Activated naive CD8-positive, alpha-beta T cell treated with anti-CD3 and anti-CD28 coated beads, Interleukin-2, amount 50 U/mL, for 24 hours (primary cell): ENCODE results near the gene TH.

Experiments used
- ATAC-seq: fragments of 150-1000 bp; cut with Tn5 transposase; one replicate; pipeline ENCODE4 v1.10.0; 2021
- DNase-seq: peaks from one replicate; pipeline ENCODE4 v3.0.0; 2021
- H3K27ac Mint-ChIP-seq: one replicate; pipeline ENCODE4 v1.8.0; 2021; ENCODE audit warnings: mild to moderate bottlenecking, mixed read lengths
- H3K27me3 Mint-ChIP-seq: one replicate; pipeline ENCODE4 v1.8.0; 2021; ENCODE audit warnings: mixed read lengths
- H3K36me3 Mint-ChIP-seq: one replicate; pipeline ENCODE4 v1.8.0; 2021; ENCODE audit warnings: low read depth, mixed read lengths
- H3K4me1 Mint-ChIP-seq: one replicate; pipeline ENCODE4 v1.8.0; 2021; ENCODE audit warnings: mixed read lengths
- H3K4me3 Mint-ChIP-seq: one replicate; pipeline ENCODE4 v1.8.0; 2021; ENCODE audit warnings: mild to moderate bottlenecking, moderate library complexity, mixed read lengths
- H3K9me3 Mint-ChIP-seq: one replicate; pipeline ENCODE4 v1.8.0; 2021; ENCODE audit warnings: mixed read lengths

The TH gene

DNA sequence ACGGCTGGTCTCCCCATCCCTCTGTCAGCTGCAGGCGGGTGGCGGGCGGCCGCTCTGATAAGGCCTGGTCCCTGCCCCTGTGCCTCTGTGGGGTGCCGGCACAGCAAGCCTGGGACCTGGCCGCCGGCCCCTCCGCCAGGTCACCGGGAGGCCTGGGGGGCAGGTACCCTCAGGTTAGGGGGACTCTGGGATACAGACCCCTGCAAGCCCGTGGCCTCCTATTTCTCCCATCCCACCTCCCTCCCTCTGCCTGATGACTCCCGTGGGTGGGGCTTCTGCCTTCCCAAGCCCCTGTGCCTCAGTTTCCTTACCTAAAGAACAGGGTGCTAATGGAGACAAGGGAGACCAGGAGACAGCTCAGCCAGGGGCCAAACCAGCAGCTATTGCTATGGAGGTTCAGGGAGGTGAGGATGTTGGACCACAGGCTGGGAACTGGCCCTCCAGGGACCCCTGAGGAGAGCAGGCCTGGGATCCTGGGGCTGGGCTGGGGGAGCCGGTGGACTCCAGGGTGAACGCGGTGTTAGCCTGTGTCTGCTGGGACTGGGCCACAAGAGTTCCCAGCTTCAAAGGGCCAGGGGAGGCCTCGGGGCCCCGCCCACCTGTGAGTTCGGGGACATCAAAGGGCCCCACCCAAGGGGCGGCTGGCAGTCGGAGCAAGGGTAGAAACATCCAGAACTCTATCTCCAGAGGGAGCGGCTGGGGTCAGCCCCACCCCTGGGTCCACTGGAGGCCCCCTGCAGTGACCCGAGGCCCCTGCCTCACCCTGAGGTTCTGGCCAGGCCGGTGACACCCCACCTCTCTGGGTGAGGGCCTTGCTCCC is 32.0 kb upstream of the TH start:
- ATAC-seq (no peak), DNase-seq (no peak)
- H3K9me3 Mint-ChIP-seq: no peaks in the 10 kb centered on the region
- no peaks in the 10 kb centered on the region for H3K36me3 Mint-ChIP-seq
- H3K4me1 Mint-ChIP-seq: no peaks in the 10 kb centered on the region
- no peak overlapping the region for H3K4me3 Mint-ChIP-seq
- H3K27me3 Mint-ChIP-seq: no peaks in the 10 kb centered on the region
- no peak overlapping the region for H3K27ac Mint-ChIP-seq

GRCh38 chr11:2202900-2203439 is 31.4 kb upstream of the TH start:
- H3K27ac Mint-ChIP-seq: no peak overlapping the region
- no peak overlapping the region for H3K4me3 Mint-ChIP-seq
- DNase-seq (no peak), ATAC-seq (no peak)
- H3K27me3 Mint-ChIP-seq: no peaks in the 10 kb centered on the region
- H3K4me1 Mint-ChIP-seq: no peaks in the 10 kb centered on the region
- H3K9me3 Mint-ChIP-seq: no peaks in the 10 kb centered on the region
- H3K36me3 Mint-ChIP-seq: no peaks in the 10 kb centered on the region

DNA sequence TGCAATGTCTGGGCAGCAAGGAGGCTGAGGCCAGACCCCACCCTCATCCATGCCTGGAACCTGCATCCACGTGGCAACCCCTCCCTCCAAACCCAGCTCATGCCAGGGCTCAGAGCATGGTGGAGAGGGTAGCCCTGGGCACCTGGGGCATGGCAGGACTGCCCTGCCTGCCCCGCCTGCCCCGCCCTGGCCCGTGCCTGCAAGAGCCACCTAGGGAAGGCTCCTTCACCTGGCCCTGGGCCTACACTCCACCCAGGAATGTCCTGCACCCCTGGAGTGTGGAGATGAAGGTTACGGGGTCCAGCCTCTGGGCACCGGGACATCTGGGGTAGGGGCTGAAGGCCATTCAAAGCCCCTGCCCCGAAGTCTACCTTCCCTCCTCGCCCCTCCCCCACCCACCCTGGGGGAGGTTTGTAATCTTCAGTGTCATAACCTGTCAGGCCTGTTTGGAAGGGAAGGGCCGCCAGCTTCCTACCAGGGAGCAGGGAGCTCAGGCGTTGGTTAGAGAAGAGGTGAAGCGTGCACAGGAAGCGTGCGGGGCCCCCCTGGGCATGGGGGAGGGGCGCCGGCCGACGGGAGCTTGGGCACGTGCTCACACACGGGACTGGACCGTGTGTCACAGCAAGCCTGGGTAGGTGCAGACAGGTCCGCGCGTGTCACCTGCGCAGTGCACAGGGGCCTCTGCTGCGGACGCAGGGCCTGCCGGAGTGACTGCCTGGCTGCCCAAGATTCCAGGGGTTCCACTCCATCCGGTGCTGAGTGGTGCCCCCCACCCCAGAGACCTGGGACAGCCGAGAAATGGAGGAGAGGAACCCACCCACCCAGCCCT is 30.7 kb upstream of the TH start:
- no peaks in the 10 kb centered on the region for H3K27me3 Mint-ChIP-seq
- no peak for ATAC-seq
- H3K9me3 Mint-ChIP-seq: no peaks in the 10 kb centered on the region
- no peak for DNase-seq
- H3K36me3 Mint-ChIP-seq: no peaks in the 10 kb centered on the region
- no peak overlapping the region for H3K27ac Mint-ChIP-seq
- no peak overlapping the region for H3K4me3 Mint-ChIP-seq
- no peaks in the 10 kb centered on the region for H3K4me1 Mint-ChIP-seq

- Mint-ChIP-seq H3K27ac (no peak overlapping the region), H3K4me1 (peaks cover 3% of the 10 kb centered on the region)
These were observed 29.9 kb upstream of the TH start for GRCh38 chr11:2201542-2201941.

GRCh38 chr11:2200957-2201519 is 29.4 kb upstream of the TH start:
- DNase-seq (no peak), ATAC-seq (no peak)
- no peaks in the 10 kb centered on the region for H3K36me3 Mint-ChIP-seq
- no peaks in the 10 kb centered on the region for H3K9me3 Mint-ChIP-seq
- peaks cover 3% of the 10 kb centered on the region for H3K4me1 Mint-ChIP-seq
- H3K4me3 Mint-ChIP-seq: no peak overlapping the region
- peaks cover 11% of the 10 kb centered on the region for H3K27me3 Mint-ChIP-seq
- H3K27ac Mint-ChIP-seq: no peak overlapping the region

More at GRCh38 chr11:2201542-2201941, 29.9 kb upstream of the TH start:
- no peaks in the 10 kb centered on the region for H3K9me3 Mint-ChIP-seq
- DNase-seq (no peak), ATAC-seq (no peak)
- H3K27me3 Mint-ChIP-seq: peaks cover 6% of the 10 kb centered on the region
- H3K4me3 Mint-ChIP-seq: no peak overlapping the region
- no peaks in the 10 kb centered on the region for H3K36me3 Mint-ChIP-seq

DNA sequence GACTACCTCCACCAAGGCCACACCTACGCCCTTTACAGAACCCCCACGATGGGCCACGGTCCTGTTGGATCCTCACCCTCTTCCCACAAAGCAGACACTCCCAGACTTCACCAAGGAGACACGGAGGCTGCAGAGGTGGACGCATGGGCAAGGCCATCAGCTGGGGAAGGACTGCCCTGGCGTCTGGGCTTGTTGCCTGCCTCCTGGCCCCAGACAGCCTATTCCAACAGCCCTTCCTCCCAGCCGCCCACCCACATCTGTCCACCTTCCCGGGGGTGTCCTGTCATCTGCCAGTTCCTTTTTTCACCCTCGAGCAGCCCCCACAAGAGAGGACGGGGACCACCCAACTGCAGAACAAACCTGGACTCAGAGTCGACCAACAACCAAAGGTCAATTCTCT is 28.9 kb upstream of the TH start:
- H3K4me3 Mint-ChIP-seq: no peak overlapping the region
- H3K27me3 Mint-ChIP-seq: peaks cover 13% of the 10 kb centered on the region
- H3K27ac Mint-ChIP-seq: no peak overlapping the region
- no peak for ATAC-seq
- H3K4me1 Mint-ChIP-seq: peaks cover 3% of the 10 kb centered on the region
- no peaks in the 10 kb centered on the region for H3K36me3 Mint-ChIP-seq
- H3K9me3 Mint-ChIP-seq: no peaks in the 10 kb centered on the region
- DNase-seq: no peak

DNA sequence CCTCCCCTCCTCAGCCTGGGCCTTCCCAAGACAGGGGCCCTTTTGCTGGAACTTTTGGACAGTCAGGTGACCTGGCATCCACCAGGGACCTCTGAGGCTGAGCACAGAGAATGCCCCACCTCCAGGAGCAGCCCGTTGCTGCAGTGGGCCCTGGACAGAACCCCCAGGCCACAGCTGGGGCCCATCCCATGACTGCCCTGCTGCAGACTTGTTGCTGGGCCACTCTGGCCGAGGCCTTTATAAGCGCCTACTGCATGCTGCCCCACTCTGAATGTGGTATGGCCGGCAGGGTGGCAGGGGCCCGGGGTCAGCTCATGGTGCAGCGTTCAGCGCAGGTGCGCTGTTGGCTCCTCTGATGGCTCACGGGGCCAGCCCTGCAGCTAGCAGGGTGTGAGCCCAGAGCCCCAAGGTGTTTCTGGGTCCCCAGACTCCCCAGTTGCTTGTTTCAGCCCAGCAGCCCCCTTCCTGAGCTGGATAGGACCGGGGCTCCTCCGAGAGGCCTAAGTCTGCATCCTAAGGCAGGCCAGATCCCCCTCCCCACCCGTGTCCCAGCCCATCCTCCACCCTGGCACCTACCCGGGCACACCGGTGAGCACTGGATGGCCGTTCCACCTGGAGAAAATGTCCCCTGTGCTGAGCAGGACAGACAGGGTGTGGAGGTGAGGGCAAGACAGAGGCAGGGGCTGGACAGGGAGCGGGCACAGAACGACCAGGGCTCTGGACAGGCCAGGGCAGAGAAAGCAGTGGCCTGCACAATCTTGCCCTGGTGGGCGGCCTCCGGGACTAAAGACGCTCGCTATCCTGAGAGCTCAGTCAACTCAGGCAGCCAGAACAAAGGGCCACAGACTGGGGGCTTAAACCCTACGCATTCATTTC is 28.1 kb upstream of the TH start:
- Mint-ChIP-seq H3K36me3 (no peaks in the 10 kb centered on the region), H3K4me1 (peaks cover 3% of the 10 kb centered on the region), H3K27me3 (peaks cover 13% of the 10 kb centered on the region), H3K4me3 (no peak overlapping the region), H3K9me3 (no peaks in the 10 kb centered on the region), H3K27ac (no peak overlapping the region)
- ATAC-seq: no peak
- no peak for DNase-seq

DNA sequence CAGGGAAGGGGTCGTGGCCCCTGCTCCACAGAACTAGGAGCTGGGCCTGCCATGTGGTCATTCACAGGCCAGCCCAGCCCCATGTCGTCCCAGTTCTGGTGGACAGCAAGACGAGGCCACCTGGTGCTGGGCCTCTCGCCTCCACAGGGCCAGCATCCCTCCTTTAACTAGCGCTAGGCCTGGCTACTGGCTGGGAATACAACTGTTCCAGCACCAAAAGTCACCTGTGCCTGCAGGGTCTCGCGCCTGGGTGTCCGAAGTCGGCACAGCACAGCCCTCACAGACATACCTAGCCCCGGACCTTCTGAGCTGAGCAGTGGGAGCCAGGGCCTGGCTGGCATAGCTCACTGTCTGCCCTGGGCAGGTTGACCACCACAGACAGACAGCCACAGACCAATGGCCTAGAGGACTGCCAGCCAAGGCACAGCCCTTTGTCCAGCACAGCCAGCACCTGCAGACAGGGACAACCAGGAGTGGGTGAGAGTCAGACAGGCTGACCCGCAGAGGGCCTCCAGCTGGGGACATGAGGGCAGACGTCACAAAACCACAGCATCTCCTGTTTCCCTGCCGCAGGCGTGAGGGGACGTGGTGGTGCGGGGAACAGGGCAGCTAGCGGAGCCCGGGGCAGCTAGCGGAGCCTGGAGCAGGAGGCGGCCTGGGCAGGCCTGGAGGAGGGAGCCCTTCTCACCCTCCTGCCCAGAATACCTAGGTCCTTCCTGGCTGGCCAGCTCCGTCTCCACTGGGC is 27.2 kb upstream of the TH start:
- no peak for ATAC-seq
- Mint-ChIP-seq H3K4me3 (no peak overlapping the region), H3K36me3 (no peaks in the 10 kb centered on the region), H3K27me3 (peaks cover 13% of the 10 kb centered on the region), H3K27ac (no peak overlapping the region), H3K4me1 (peaks cover 3% of the 10 kb centered on the region), H3K9me3 (no peaks in the 10 kb centered on the region)
- DNase-seq: no peak

DNA sequence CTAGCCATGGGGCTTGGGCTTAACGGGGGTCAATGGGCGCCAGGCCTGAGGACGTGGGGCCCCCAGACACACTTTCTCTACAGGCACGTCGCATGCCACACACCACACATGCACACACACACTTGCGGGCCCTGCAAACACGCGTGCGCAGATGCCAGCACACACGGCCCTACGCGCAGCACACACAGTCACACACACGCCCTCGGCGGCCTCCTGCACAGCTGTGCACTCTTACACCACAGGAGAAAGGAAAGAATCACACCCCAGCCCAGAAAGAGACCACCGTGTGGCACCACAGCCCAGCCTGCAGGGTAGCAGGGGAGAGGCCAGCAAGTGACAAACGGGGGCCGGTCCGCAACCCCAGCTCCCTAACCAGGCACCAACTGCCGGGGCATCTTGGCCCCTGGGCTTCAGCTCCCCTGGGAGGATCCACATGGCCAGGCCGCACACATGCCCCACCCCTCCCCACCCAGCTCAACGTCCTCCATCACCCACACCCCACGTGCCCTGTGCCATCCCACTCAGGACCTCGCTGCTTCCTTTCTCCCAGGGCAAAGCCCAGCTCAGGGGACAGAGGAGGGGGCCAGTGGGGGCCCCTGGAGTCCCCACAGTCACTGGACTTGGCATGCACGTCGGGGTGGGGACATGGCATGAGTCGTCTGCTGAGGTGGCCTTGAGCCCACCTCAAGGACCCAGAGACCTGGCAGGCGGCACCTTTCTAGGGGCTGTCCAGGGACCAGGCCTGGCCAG is 26.3 kb upstream of the TH start:
- Mint-ChIP-seq H3K27me3 (peaks cover 13% of the 10 kb centered on the region), H3K4me1 (peaks cover 3% of the 10 kb centered on the region), H3K9me3 (no peaks in the 10 kb centered on the region), H3K4me3 (no peak overlapping the region), H3K27ac (no peak overlapping the region), H3K36me3 (no peaks in the 10 kb centered on the region)
- DNase-seq: no peak
- no peak for ATAC-seq

DNA sequence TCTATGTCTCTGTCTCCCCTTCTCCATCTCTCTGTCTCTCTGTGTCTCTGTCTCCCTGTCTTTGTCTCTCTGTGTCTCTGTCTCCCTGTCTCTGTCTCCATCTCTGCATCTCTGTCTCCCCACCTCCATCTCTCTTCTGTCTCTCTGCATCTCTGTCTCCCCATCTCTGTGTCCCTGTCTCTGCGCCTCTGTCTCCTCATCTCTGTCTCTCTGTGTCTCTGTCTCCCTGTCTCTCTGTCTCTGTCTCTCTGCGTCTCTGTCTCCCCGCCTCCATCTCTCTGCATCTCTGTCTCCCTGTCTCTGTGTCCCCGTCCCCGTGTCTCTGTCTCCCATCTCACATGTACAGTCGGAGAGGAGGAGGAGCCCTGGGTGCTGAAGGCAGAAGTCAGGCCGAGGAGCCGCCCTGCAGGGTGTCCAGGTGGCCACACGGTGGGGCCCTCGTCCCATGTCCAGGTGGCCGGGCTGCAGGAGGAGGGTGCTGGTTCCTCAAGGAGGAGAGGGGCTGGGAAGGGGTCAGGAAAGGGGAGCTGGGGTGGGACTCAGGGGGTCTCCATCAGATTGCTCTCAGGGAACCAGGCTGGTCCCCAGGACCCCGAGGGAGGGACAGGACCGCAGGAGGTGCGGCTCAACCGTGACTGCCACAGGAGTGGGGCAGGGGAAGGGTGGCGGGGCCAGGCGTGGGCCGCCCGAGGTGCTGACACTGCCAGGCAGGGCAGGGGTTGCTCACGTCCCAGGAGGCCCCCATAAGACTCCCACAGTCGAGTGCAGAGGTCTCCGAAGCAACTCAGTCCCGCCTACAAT is 25.6 kb upstream of the TH start:
- DNase-seq: peak; percentile 81
- peaks cover 13% of the 10 kb centered on the region for H3K27me3 Mint-ChIP-seq
- peaks cover 3% of the 10 kb centered on the region for H3K4me1 Mint-ChIP-seq
- H3K9me3 Mint-ChIP-seq: no peaks in the 10 kb centered on the region
- peak; percentile 72 for ATAC-seq
- H3K27ac Mint-ChIP-seq: no peak overlapping the region
- no peak overlapping the region for H3K4me3 Mint-ChIP-seq
- no peaks in the 10 kb centered on the region for H3K36me3 Mint-ChIP-seq

GRCh38 chr11:2195756-2196088 is 24.1 kb upstream of the TH start:
- ATAC-seq (no peak), DNase-seq (no peak)
- H3K27me3 Mint-ChIP-seq: peaks cover 13% of the 10 kb centered on the region
- H3K27ac Mint-ChIP-seq: no peak overlapping the region
- peaks cover 3% of the 10 kb centered on the region for H3K4me1 Mint-ChIP-seq
- no peaks in the 10 kb centered on the region for H3K9me3 Mint-ChIP-seq
- H3K4me3 Mint-ChIP-seq: no peak overlapping the region
- no peaks in the 10 kb centered on the region for H3K36me3 Mint-ChIP-seq

DNA sequence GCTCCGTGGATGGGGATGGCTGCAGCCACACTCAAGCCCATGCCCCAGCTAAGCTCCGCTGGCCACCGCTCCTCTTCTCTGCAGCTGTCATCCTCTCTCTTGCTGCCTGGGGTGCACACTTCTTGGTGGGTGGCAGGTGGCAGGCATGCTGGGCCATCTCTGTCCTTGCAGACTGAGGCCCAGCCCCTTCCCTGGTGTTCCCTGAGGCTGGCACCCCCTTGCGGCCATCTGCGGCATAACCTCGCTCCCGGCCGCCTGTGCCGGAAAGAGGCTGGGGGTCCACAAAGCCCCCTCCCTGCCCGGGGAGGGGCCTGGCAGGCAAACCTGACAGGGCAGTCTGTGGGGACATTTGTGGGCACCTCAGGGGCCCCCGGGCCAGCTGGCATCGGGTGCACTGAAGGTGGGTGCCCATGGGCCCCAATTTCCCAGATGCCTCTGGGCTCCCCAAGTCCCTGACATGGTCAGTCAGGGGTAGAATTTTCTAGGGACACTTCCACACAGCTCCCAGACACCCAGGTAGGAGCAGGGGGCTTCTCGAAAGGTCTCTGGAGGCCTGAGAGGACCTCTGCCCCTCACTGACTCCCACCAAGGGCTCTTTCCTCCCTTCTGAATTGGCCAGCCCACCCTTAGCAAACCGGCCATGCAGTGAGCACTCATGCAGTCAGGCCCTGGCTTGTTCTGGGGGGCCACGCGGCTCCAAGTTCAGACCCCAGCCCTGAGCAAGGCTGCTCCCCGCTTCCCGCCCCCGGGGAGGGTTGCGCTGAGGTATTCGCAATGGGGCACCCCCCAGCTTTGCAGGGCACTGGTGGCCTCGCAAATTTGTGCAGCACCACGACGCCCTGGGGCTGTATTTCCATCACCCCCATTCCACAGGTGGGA is 23.5 kb upstream of the TH start:
- H3K36me3 Mint-ChIP-seq: no peaks in the 10 kb centered on the region
- no peak for ATAC-seq
- no peaks in the 10 kb centered on the region for H3K9me3 Mint-ChIP-seq
- H3K4me3 Mint-ChIP-seq: no peak overlapping the region
- peak; percentile 73 for DNase-seq
- peaks cover 13% of the 10 kb centered on the region for H3K27me3 Mint-ChIP-seq
- H3K27ac Mint-ChIP-seq: no peak overlapping the region
- H3K4me1 Mint-ChIP-seq: peaks cover 3% of the 10 kb centered on the region
